OCI-LY3 (cell line): ENCODE data around the gene PELI3.
A peak's percentile ranks its signal among the peaks of the same experiment; 100 is the strongest.

Experiments
- H2AFZ ChIP-seq: fragments of 200-600, 300-600 bp; shearing (Covaris generic); 2 replicates; pipeline ENCODE4 v1.6.0; 2014; ENCODE audit warnings: antibody characterized with exemption, low read depth, low read length
- H3K27ac ChIP-seq: fragments of 200-600, 300-600 bp; sonication (generic); 2 replicates; pipeline ENCODE4 v1.5.1; 2014; ENCODE audit warnings: mild to moderate bottlenecking, low read length, moderate library complexity, mixed read lengths
- H3K27me3 ChIP-seq: fragments of 200-600, 300-600 bp; sonication (generic); 2 replicates; pipeline ENCODE4 v1.6.1; 2014; ENCODE audit warnings: low read depth, low read length, mixed read lengths
- H3K36me3 ChIP-seq: fragments of 200-600, 300-600 bp; sonication (generic); replicated peaks from 2 replicates; pipeline ENCODE3; 2014; ENCODE audit warnings: low read depth, low read length, mixed read lengths
- H3K4me1 ChIP-seq: fragments of 300-600, 200-600 bp; sonication (generic); 2 replicates; pipeline ENCODE4 v1.6.1; 2014; ENCODE audit warnings: low read length, mixed read lengths
- H3K4me2 ChIP-seq: fragments of 200-600, 300-600 bp; sonication (generic); 2 replicates; pipeline ENCODE4 v1.6.1; 2014; ENCODE audit warnings: low read length, mixed read lengths
- H3K4me3 ChIP-seq: fragments of 300-600, 200-600 bp; sonication (generic); 2 replicates; pipeline ENCODE4 v1.5.1; 2014; ENCODE audit warnings: antibody characterized with exemption, mild to moderate bottlenecking, low read length, moderate library complexity
- H3K79me2 ChIP-seq: fragments of 300-600, 200-600 bp; shearing (Covaris generic); 2 replicates; pipeline ENCODE4 v1.6.1; 2014; ENCODE audit warnings: mild to moderate bottlenecking, low read length, mixed read lengths
- H3K9ac ChIP-seq: fragments of 300-600, 200-600 bp; shearing (Covaris generic); 2 replicates; pipeline ENCODE4 v1.6.0; 2014; ENCODE audit warnings: mild to moderate bottlenecking, low read length, moderate library complexity
- H3K9me3 ChIP-seq: fragments of 200-600, 300-600 bp; shearing (Covaris generic); 2 replicates; pipeline ENCODE4 v1.6.1; 2014; ENCODE audit warnings: low read length, mixed read lengths; ENCODE audit not compliant: insufficient read depth
- H4K20me1 ChIP-seq: fragments of 200-600, 300-600 bp; sonication (generic); 2 replicates; pipeline ENCODE4 v1.6.1; 2016; ENCODE audit warnings: low read length, mixed read lengths; ENCODE audit not compliant: insufficient read depth
- EZH2phosphoT487 ChIP-seq: fragments of 200-600 bp; shearing (Covaris generic); IDR thresholded peaks from 2 replicates; pipeline ENCODE4 v1.6.1; 2018; ENCODE audit warnings: antibody characterized with exemption, mixed run types, low read depth
- TF ChIP-seq, protein P1 (sequence below): fragments of 200-600, 300-600 bp; sonication (generic); IDR thresholded peaks from 2 replicates; pipeline ENCODE4 v1.5.1; 2014; ENCODE audit warnings: antibody characterized with exemption, low read length, low read depth

PELI3 gene

DNA sequence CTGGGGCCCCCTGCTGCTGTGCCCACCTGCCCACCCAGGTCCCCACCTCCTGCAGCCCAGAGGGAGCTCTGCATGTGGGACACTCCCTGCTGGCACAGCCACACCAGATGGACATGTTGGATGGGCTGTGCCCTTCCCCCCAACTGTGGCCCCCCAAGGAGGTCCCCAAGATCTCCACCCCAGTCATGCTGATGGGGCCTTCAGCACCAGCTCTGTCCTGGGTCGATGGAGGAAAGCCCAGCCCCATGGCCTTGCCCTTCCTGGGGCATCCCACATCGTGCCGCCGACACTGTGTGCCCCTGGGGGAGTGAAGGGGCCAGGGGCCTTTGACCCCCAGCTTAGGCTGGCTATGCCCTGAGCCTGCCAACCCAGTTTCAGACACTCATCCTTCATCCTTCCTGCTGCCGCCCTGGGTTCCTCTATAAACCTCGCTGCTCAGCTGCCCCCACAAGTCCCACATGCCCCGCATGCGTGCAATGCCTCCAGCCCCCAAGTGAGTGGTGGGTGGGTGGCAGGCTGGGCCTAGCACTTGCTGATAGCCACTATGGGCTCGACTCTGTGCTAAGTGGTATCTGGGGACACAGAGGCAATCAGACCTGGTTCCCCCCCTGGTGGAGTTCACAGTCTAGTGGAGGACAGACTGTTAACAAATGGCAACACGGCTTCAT, 9.6 kb downstream of the PELI3 start:
- Histone ChIP-seq H3K9me3 (no peaks in the 10 kb centered on the region), H2AFZ (no peak overlapping the region), H3K27me3 (no peaks in the 10 kb centered on the region), H4K20me1 (no peaks in the 10 kb centered on the region), H3K79me2 (peaks cover 21% of the 10 kb centered on the region), H3K4me3 (no peak overlapping the region), H3K27ac (no peak overlapping the region), H3K4me2 (no peak overlapping the region), H3K36me3 (peaks cover 9% of the 10 kb centered on the region), H3K9ac (no peak overlapping the region), H3K4me1 (peaks cover 8% of the 10 kb centered on the region)
- TF ChIP-seq, protein P1, sequence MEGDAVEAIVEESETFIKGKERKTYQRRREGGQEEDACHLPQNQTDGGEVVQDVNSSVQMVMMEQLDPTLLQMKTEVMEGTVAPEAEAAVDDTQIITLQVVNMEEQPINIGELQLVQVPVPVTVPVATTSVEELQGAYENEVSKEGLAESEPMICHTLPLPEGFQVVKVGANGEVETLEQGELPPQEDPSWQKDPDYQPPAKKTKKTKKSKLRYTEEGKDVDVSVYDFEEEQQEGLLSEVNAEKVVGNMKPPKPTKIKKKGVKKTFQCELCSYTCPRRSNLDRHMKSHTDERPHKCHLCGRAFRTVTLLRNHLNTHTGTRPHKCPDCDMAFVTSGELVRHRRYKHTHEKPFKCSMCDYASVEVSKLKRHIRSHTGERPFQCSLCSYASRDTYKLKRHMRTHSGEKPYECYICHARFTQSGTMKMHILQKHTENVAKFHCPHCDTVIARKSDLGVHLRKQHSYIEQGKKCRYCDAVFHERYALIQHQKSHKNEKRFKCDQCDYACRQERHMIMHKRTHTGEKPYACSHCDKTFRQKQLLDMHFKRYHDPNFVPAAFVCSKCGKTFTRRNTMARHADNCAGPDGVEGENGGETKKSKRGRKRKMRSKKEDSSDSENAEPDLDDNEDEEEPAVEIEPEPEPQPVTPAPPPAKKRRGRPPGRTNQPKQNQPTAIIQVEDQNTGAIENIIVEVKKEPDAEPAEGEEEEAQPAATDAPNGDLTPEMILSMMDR = no peak
- no peak for TF ChIP-seq EZH2phosphoT487

DNA sequence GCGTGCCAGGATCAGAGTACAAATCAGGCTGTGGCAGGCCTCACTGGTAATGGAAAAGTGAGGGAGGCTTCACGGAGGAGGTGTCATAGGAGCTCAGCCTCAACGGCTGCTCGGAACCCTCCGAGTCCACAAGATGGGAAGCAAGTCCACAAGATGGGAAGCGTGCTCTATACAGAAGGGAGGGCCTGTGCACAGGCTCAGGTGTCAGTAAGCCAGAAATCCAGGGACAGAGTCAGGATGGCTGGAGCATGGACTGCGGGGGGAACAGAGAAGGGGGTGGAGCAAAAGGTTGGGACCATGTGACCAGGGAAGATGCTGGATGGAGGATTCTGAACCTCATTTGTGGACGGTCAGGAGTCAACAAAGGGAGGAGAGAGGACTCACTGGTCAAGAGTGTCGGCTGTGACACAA, 10.1 kb downstream of the PELI3 start:
- peaks cover 8% of the 10 kb centered on the region for H3K4me1 ChIP-seq
- no peak for TF ChIP-seq EZH2phosphoT487
- TF ChIP-seq, protein P1 = no peak
- no peak overlapping the region for H3K4me3 ChIP-seq
- no peak overlapping the region for H3K9ac ChIP-seq
- peaks cover 9% of the 10 kb centered on the region for H3K36me3 ChIP-seq
- H3K27me3 ChIP-seq = no peaks in the 10 kb centered on the region
- H4K20me1 ChIP-seq = no peaks in the 10 kb centered on the region
- H3K79me2 ChIP-seq = peaks cover 23% of the 10 kb centered on the region
- H3K27ac ChIP-seq = no peak overlapping the region
- H3K9me3 ChIP-seq = no peaks in the 10 kb centered on the region
- H2AFZ ChIP-seq = no peak overlapping the region
- no peak overlapping the region for H3K4me2 ChIP-seq

DNA sequence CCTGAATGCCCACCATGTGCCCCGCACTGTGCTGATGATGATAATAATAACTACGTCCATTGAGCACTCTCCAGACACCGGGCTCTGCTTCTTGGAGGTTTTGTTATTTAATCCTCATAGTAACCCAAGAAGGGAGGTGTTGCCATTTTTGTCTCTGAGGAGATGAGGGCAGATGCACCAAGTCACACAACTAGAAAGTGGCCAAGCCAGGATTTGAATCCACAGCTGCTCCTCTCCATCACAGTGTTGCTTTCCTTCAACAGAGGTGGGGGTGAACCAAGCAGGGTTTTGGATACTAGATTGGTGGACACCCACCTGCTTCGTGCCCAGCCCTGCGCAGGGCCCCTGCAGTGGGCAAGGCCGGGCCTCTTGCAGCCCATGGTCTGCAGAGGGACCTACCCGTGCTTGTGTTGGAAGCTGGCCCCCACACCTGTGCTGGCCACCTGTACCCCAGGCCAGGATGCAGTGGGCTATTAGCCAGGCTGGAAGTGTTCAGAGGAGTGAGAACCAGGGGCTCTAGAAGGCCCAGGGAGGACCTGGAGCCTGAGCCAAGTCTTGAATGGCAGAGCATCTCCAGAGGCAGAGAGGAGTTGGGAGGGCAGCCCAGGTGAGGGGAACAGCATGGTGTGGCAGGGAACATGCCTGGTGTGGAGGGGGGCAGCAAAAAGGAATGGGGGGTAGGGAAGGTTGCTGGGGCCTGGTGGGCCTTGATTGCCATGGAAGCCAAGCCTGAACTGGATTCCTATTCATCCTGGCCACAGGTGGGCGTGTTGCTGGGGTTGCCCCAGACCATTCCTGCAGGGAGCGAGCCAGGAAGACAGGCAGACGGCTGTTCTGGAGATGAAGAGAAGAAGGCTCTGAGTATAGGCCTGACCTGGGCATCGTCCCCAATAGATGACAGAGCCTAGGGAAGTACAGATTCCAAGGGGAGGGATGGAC, 10.8 kb downstream of the PELI3 start:
- peaks cover 11% of the 10 kb centered on the region for H3K36me3 ChIP-seq
- TF ChIP-seq, protein P1 = no peak
- TF ChIP-seq EZH2phosphoT487 = no peak
- peaks cover 23% of the 10 kb centered on the region for H3K79me2 ChIP-seq
- no peaks in the 10 kb centered on the region for H3K27me3 ChIP-seq
- H2AFZ ChIP-seq = no peak overlapping the region
- H3K9me3 ChIP-seq = no peaks in the 10 kb centered on the region
- no peaks in the 10 kb centered on the region for H4K20me1 ChIP-seq
- no peak overlapping the region for H3K4me2 ChIP-seq
- peaks cover 8% of the 10 kb centered on the region for H3K4me1 ChIP-seq
- H3K9ac ChIP-seq = no peak overlapping the region
- no peak overlapping the region for H3K4me3 ChIP-seq
- H3K27ac ChIP-seq = no peak overlapping the region

DNA sequence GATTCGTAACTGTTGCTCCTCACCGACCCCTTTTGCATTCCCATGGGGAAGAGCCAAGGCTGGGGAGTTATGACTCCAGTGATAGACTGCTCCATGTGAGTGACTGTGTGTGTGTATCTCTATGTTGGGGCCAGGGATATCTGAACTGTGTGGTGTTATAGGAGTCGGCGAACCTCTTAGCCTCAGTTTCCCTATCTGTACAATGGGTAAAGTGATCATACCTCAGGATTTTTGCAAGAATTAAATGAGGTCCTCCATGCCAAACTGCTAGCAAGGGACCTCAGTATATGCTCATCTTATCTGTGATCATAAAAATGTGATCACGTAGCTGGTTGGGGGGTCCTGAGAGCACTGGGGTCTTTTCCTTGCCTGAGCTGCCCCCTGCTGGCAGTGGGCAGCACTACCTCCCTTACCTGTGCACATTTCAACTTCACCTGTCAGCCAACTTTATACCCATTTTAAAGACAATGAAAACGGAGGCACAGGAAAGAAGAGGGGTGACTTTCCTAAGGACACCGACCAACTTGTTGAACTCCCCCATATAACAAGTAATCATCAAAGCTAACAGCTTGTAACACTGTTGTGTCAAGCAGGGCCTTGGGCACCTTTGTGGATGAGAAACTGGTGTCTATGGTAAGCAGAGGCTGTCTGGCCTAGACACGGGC, 12.2 kb downstream of the PELI3 start:
- no peak overlapping the region for H2AFZ ChIP-seq
- peak overlapping the region; percentile 93 for H3K4me2 ChIP-seq
- H4K20me1 ChIP-seq = no peaks in the 10 kb centered on the region
- H3K36me3 ChIP-seq = peaks cover 11% of the 10 kb centered on the region
- H3K4me1 ChIP-seq = peaks cover 8% of the 10 kb centered on the region
- H3K79me2 ChIP-seq = peaks cover 23% of the 10 kb centered on the region
- peak overlapping the region; percentile 86 for H3K9ac ChIP-seq
- TF ChIP-seq, protein P1 = peak; percentile 99
- TF ChIP-seq EZH2phosphoT487 = no peak
- peak overlapping the region; percentile 55 for H3K27ac ChIP-seq
- H3K27me3 ChIP-seq = no peaks in the 10 kb centered on the region
- H3K9me3 ChIP-seq = no peaks in the 10 kb centered on the region
- peak overlapping the region; percentile 89 for H3K4me3 ChIP-seq
